ENCODE measurements around the gene CTAG1A. TPM values are rescaled to one million over a fixed set of nuclear protein-coding genes. Genes with fewer than 3 reads are reported as not detected.
A peak's percentile ranks its signal among the peaks of the same experiment; 100 is the strongest.
"Not testable (repeated sequence)": the region's sequence is repeated elsewhere in the genome, so short reads cannot be mapped to it uniquely, and the experiment has no call there.

CTAG1A gene
- total and polyA plus RNA-seq, 8 donors: not detected

DNA sequence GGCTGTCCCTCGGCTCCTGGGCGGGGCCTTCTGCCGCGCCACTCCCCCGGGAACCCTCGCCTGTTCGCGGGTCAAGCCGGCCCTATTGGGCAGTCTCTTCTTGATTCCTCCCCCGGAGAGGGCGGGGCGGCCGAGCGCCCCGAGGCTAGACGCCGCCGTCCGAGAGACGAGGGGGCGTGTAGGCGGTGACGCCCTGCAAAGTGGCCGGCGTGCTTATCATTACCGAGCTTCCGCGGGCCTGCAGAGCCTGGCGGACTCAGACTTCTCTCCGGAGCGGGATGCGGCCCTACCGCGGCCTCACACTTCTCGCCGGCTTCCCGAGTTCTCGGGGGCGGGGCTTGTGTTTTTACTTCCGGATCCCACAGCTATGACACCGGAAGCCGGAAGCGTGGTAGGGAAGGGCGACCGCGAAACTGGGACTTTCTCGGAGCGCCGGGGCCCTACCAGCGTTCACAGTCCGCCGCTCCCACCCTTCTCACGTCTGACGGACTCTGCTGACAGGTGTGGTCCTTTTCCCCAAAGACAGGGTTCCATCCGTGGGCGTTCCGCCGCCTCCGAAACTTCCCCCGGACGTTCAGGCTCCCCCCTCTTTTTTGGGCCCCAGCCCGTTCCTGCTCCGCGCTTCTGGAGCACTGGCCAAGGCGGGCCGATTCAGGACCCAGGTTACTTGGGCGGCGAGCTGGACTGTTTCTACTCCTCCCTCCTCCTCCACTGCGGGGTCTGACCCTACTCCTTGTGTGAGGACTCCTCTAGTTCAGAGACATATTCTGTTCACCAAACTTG, 37.5 kb upstream of the CTAG1A start, which contains the start of gene IKBKG:
TSS of gene IKBKG (plus strand) at position 376 of the 783 bp plus-strand sequence. CDS start 4,383 bp downstream, outside the sequence.
- peak; percentile 93 to 96 (median 94) for ATAC-seq
- H3K27me3 ChIP-seq: peaks cover 0 to 7% (median 0%) of the 10 kb centered on the region in 4 donors
- H3K27ac ChIP-seq: peak within 1 kb of the TSS; percentile 46 to 79 (median 70)
- H3K4me1 ChIP-seq: peaks cover 0 to 6% (median 0%) of the 10 kb centered on the region in 3 donors
- no peak for FAIRE-seq
- TF ChIP-seq, protein P1, sequence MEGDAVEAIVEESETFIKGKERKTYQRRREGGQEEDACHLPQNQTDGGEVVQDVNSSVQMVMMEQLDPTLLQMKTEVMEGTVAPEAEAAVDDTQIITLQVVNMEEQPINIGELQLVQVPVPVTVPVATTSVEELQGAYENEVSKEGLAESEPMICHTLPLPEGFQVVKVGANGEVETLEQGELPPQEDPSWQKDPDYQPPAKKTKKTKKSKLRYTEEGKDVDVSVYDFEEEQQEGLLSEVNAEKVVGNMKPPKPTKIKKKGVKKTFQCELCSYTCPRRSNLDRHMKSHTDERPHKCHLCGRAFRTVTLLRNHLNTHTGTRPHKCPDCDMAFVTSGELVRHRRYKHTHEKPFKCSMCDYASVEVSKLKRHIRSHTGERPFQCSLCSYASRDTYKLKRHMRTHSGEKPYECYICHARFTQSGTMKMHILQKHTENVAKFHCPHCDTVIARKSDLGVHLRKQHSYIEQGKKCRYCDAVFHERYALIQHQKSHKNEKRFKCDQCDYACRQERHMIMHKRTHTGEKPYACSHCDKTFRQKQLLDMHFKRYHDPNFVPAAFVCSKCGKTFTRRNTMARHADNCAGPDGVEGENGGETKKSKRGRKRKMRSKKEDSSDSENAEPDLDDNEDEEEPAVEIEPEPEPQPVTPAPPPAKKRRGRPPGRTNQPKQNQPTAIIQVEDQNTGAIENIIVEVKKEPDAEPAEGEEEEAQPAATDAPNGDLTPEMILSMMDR (IDR thresholded peaks at IDR 0.05): no peak
- intact Hi-C loops (cut with DNase I): no loop called here
- 0 to 26% methylated on average over 66 to 69 of the region's 69 CpGs for WGBS, 2 donors
- DNase-seq: peak; percentile 85 to 95 (median 90)
- no peaks in the 10 kb centered on the region for H3K9me3 ChIP-seq
- H3K4me3 ChIP-seq: peak within 1 kb of the TSS; percentile 43 to 64 (median 52)
- H3K36me3 ChIP-seq: no peaks in the 10 kb centered on the region

DNA sequence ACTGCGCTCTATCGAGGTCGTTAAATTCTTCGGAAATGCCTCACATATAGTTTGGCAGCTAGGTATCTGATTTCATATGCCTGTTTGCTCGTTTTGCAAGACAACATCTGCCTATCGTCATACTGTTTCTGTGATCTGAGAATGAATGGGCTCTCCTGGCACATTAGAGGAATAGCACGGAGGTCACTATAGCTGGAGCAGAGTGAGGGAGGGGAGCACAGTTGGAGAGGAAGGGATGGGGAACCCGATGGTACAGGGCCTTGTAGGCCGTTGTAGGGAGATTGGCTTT, 37.0 kb upstream of the CTAG1A start:
- Histone ChIP-seq H3K9me3 (no peaks in the 10 kb centered on the region), H3K27me3 (peaks cover 0 to 7% (median 0%) of the 10 kb centered on the region in 4 donors), H3K36me3 (no peaks in the 10 kb centered on the region), H3K4me1 (peaks cover 0 to 6% (median 0%) of the 10 kb centered on the region in 3 donors), H3K27ac (peak overlapping the region; percentile 46 to 79 (median 70)), H3K4me3 (peak overlapping the region; percentile 43 to 64 (median 52))
- 1 to 29% methylated on average over 9 of the region's 9 CpGs for WGBS, 2 donors
- DNase-seq: no peak
- intact Hi-C loops (cut with DNase I): no loop called here
- TF ChIP-seq, protein P1 (IDR thresholded peaks at IDR 0.05): no peak
- ATAC-seq: no peak
- FAIRE-seq: no peak

DNA sequence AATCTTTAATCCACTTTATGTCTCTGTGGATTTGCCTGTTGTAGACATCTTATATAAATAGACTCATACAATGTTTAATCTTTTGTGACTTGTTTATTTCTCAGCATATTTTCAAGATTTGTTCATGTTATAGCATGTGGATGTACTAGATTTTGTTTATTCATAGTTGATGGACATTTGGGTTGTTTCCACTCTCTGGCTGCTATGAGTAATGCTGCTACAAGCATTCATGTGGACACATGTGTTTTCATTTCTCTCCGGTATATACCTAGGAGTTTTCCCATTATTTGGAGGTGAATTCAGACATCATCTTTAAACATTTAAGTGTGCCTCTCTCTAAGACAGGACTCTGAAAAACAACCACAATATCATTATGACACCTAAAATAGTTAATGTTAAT, 35.2 kb upstream of the CTAG1A start:
- 54 to 87% methylated on average over 1 of the region's 1 CpG for WGBS, 2 donors
- Histone ChIP-seq H3K4me3 (no peak overlapping the region), H3K27ac (no peak overlapping the region), H3K9me3 (no peaks in the 10 kb centered on the region), H3K4me1 (peaks cover 0 to 6% (median 0%) of the 10 kb centered on the region in 3 donors), H3K27me3 (peaks cover 0 to 7% (median 0%) of the 10 kb centered on the region in 4 donors), H3K36me3 (no peaks in the 10 kb centered on the region)
- intact Hi-C loops (cut with DNase I): no loop called here
- FAIRE-seq (no peak), DNase-seq (no peak), ATAC-seq (no peak)
- TF ChIP-seq, protein P1 (IDR thresholded peaks at IDR 0.05): no peak

- H3K27ac ChIP-seq; H3K9me3 ChIP-seq; H3K4me3 ChIP-seq; H3K36me3 ChIP-seq; H3K4me1 ChIP-seq; FAIRE-seq; ATAC-seq; DNase-seq; intact Hi-C loops (cut with DNase I); H3K27me3 ChIP-seq: not testable (repeated sequence)
- 68 to 92% methylated on average over 9 of the region's 18 CpGs for WGBS, 2 donors
These were observed 32.7 kb upstream of the CTAG1A start for GRCh38 chrX:154552112-154552806.

GRCh38 chrX:154558060-154558690, 26.8 kb upstream of the CTAG1A start:
- intact Hi-C loops (cut with DNase I); H3K36me3 ChIP-seq; H3K9me3 ChIP-seq; H3K4me1 ChIP-seq; H3K4me3 ChIP-seq; FAIRE-seq; ATAC-seq; DNase-seq; H3K27me3 ChIP-seq; H3K27ac ChIP-seq: not testable (repeated sequence)
- WGBS, 2 donors: 78 to 90% methylated on average over 4 to 5 of the region's 24 CpGs

DNA sequence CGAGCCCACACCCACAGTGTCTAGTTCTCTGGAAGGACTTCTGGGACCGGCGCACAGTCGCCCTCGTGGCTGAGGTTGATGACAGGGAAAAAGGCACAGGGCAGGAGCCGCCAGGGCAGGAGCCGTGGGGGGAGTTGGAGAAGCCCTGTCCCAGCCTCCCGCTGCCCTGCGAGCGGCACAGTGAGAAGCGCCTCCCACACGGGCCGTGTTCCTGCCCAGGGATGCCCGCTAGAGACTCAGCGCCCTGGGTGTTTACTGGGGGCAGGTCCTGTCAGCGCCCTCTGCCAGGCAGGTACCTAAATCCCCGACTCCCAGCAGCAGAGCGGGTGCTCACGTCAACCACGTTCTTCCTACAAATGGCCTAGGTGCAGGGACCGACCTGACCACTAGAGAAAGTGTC, 26.0 kb upstream of the CTAG1A start:
- H3K27ac ChIP-seq; intact Hi-C loops (cut with DNase I); H3K36me3 ChIP-seq; H3K9me3 ChIP-seq; H3K4me3 ChIP-seq; H3K27me3 ChIP-seq; FAIRE-seq; ATAC-seq; H3K4me1 ChIP-seq: not testable (repeated sequence)
- DNase-seq: peak in 1 of 6 donors; percentile 21
- 87 to 89% methylated on average over 3 to 9 of the region's 21 CpGs for WGBS, 2 donors

DNA sequence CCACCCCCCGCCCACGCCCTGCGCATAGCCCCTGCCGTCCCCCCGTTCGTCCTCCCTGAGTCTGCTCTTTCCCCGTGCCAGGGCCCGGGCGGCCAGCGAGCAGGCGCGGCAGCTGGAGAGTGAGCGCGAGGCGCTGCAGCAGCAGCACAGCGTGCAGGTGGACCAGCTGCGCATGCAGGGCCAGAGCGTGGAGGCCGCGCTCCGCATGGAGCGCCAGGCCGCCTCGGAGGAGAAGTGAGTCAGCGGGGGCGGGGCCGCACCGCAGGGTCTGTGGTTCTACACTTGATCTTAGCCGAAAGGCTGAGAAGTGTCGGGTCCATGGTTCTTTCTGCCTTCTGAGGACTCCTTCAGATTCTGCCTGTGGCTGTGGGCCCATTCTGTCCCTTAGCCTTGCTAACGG, 24.6 kb upstream of the CTAG1A start:
- FAIRE-seq, H3K36me3 ChIP-seq: not testable (repeated sequence)
- peak in 1 of 6 donors; percentile 9 for DNase-seq

DNA sequence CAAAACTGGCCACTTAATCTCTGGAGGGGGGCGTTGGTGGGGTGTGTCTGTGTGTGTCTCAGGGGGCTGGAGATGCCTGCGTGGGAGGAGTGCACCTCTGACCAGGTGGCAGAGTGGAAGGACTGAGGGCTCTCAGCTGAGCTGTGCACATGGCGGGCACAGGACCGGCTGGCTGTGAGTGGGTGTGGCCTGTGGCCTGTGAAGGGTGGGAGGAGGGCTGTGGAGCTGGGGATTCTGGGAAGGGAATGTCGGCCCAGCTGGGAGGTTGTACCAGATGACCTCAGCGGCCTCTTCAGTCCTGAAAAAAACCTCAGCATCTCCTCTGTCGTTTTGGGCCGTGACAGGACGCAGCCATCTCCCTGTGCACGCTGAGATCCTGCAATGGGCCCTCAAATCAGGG, 22.6 kb upstream of the CTAG1A start:
- H3K4me1 ChIP-seq; DNase-seq; H3K27ac ChIP-seq; H3K36me3 ChIP-seq; intact Hi-C loops (cut with DNase I); H3K27me3 ChIP-seq; H3K9me3 ChIP-seq; FAIRE-seq; H3K4me3 ChIP-seq: not testable (repeated sequence)
- ATAC-seq: peak in 2 of 4 donors; percentile 15 to 24
- no CpG with 5 or more reads among the region's 10 CpGs for WGBS, 2 donors

More for the DNA sequence above, 24.6 kb upstream of the CTAG1A start:
- H3K27ac ChIP-seq; H3K9me3 ChIP-seq; H3K4me3 ChIP-seq; intact Hi-C loops (cut with DNase I); H3K27me3 ChIP-seq; H3K4me1 ChIP-seq: not testable (repeated sequence)
- WGBS, 2 donors: 64 to 72% methylated on average over 10 to 13 of the region's 31 CpGs
- peak in 1 of 4 donors; percentile 14 for ATAC-seq

GRCh38 chrX:154570361-154570760, 14.6 kb upstream of the CTAG1A start:
- DNase-seq; intact Hi-C loops (cut with DNase I); H3K27ac ChIP-seq; H3K4me3 ChIP-seq; H3K4me1 ChIP-seq; H3K36me3 ChIP-seq; H3K27me3 ChIP-seq; FAIRE-seq; H3K9me3 ChIP-seq; ATAC-seq: not testable (repeated sequence)
- no CpG with 5 or more reads among the region's 11 CpGs for WGBS, 2 donors
